ENCODE measurements around the gene CYP2W1.
"Not testable (repeated sequence)": the region's sequence is repeated elsewhere in the genome, so short reads cannot be mapped to it uniquely, and the experiment has no call there.

CYP2W1 gene, protein sequence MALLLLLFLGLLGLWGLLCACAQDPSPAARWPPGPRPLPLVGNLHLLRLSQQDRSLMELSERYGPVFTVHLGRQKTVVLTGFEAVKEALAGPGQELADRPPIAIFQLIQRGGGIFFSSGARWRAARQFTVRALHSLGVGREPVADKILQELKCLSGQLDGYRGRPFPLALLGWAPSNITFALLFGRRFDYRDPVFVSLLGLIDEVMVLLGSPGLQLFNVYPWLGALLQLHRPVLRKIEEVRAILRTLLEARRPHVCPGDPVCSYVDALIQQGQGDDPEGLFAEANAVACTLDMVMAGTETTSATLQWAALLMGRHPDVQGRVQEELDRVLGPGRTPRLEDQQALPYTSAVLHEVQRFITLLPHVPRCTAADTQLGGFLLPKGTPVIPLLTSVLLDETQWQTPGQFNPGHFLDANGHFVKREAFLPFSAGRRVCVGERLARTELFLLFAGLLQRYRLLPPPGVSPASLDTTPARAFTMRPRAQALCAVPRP

DNA sequence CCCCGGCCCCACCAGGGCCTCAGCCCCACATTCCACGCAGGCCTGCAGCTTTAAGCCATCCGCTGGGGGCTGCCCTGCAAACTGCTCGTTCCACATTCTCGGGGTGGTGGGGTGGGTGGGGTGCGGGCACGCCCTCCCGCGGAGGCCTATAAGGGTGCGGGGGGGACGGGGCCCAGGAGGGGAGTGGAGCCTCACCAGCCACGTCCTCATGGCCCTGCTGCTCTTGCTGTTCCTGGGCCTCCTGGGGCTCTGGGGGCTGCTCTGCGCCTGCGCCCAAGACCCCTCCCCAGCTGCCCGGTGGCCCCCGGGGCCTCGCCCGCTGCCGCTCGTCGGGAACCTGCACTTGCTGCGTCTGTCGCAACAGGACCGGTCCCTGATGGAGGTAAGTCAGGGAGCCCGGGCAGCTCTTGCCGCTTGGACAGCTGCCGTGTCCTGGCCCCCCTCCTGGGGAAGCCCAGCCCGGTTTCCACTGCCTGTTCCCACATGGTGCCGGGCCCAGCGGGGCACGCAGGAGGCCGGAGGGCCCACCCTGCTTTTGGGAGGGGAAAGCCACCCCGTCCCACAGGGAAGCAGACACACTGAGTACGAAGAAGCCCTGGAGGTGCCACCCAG, at the start of gene CYP2W1:
TSS of gene CYP2W1 (plus strand) at position 178 of the 612 bp plus-strand sequence. CDS start at position 209, 31 bp downstream.
- no peak for DNase-seq

DNA sequence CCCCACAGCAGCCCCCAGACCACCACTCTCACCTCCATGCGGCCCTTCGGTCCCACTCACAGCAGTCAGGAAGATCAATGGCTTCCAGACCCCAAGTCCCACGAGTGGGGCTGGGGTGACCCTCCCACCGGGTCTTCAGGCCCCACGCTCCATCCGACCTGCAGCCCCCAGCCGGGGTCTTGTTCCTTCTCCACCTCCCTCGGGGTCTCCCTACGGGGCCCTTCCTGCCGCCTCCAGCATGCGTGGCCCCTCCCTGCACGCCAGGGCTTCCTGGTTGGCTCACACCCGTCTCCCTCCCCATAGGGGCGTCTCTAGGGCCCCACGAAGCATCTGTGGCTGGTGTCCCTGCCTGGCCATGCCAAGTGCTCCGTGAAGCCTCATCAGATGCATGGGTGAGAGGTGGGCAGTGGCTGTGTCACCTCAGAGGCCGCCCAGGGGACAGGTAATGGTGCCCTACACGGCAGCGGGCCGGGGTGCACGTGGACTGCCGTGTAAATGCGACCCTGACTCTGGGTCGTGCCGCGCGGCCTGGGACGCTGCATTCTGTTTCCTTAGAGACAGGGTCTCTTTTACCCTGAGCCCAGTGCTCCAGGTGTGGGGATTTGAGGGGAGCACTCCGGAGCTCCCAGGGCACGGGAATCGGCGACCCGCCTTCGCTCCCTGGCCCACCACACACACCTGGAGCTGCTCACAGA, 48.4 kb upstream of the CYP2W1 start:
- no peak for DNase-seq

- no peak for DNase-seq
Measured at GRCh38 chr7:935164-935873, 47.7 kb upstream of the CYP2W1 start.

GRCh38 chr7:935874-936385, 47.1 kb upstream of the CYP2W1 start:
- no peak for DNase-seq

DNA sequence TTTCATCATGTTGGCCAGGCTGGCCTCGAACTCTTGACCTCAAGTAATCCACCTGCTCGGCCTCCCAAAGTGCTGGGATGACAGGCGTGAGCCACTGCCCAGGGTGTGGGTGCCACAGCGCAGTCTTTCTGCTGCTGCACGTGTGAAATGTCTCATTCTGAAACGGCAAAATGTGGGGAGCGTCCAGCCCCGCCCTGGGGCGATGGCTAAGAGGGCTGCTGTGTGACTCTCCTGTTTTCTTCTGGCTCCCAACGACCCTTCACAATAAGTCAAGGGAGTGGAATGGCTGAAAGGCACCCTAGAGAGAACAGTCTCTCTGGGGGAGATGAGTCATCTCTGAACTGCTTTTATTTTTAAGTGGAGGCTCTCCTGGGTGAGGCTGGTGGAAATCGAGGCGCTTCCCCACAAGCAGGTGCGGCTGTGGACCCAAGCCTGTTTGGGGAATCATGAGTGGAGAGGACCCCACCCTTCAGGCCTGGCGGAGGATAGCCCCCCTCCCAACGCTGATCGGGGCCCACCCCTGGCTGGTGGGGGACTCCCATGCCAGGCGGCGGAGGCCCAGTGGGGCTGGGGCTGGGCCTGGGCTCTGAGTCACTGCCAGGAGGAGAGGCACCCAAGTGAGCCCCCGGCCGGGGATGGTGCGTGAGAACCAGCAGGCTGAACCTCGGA, 46.5 kb upstream of the CYP2W1 start:
- peak; percentile 53 for DNase-seq

- no peak for DNase-seq
Measured at GRCh38 chr7:937856-938484, 45.0 kb upstream of the CYP2W1 start.

- DNase-seq, result no peak
Measured at GRCh38 chr7:938546-939185, 44.3 kb upstream of the CYP2W1 start.

GRCh38 chr7:939843-940242, 43.1 kb upstream of the CYP2W1 start:
- no peak for DNase-seq

GRCh38 chr7:940599-941408, 42.2 kb upstream of the CYP2W1 start:
- no peak for DNase-seq

- not testable (repeated sequence) for DNase-seq
Measured at GRCh38 chr7:943793-944192, 39.2 kb upstream of the CYP2W1 start.

GRCh38 chr7:944744-945143, 38.2 kb upstream of the CYP2W1 start:
- no peak for DNase-seq

- no peak for DNase-seq
Measured at GRCh38 chr7:945147-945555, 37.8 kb upstream of the CYP2W1 start.

DNA sequence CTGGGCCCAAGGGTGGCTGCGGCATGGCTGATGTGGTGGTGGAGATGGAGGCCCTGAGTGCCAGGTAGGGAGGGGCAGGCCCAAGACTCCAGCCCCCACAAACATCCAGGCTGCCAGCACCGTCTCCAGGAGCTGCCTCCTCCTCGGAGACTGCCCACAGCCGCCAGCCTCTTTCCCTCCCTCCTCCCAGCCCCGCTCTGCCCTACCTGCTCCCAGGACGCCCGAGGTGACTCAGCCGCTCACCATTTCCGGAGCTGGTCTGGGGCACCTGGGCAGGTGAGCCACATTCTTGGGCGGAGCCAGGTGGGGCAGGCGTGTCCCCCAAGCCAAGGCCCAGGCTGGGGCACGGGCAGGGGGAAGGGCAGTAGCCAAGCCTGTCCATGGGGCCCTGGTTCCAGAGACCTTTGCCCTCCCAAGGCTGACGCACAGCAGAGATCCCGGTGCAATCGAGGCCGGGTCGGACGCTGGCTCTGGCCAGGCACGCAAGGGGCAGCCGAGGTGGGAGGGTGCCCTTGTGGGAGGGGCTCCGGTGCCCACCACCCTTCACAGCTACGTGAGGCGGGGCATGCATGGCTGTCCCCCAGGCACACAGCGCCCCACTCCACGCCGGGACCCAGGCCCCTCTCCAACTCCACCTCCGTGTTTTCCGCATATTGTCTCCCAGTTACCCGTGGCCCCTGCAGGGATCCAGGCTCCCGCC, 37.3 kb upstream of the CYP2W1 start:
- DNase-seq, result no peak

DNA sequence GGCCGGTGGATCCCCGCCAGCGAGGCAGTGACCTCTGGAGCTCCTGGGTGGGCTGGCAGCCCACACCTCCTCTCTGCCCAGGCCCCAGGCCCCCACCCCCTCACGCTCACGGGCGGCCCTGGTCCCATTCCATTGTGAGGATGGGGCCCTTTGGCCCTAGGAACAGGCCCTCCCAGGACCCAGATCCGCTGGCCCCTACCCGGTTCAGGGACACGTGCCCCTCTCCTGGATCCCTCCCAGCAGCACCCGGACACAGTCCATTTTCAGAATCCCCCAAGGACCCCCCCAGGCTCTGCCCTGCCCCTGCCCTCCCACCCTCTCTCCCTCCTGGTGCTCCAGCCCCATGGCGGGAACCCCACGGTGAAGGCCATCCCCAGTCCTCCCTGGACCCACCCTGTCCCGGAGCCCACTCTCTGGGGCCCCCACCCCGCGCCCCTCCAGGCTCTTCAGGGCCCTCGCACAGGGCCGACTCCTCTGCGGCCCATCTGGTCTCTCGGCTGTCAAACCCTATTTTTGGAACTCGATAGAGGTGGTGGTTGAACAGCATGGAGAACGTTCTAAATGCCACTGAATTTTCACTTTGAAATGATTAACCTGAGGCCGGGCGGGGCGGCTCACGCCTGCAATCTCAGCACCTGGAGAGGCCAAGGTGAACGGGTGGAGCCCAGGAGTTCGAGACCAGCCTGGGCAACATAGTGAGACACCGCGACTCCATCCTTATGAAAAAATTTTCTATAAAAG, 36.6 kb upstream of the CYP2W1 start:
- no peak for DNase-seq

- DNase-seq, result no peak
Measured at GRCh38 chr7:947391-948210, 35.4 kb upstream of the CYP2W1 start.

- DNase-seq, result no peak
Measured at GRCh38 chr7:949021-949934, 33.7 kb upstream of the CYP2W1 start.

All from CD4-positive, alpha-beta T cell treated with Interleukin-4 for 4 hours (primary cell).